Mucosa of descending colon (tissue), 3 donors: ENCODE results near the gene PARD3B. TPM values are rescaled to one million over a fixed set of nuclear protein-coding genes. Genes with fewer than 3 reads are reported as not detected.

Source experiments
- ATAC-seq: fragments of 200-7000 bp; cut with Tn5 transposase; one replicate; pipeline ENCODE4 v1.9.1; 2020; ENCODE audit warnings: mild to moderate bottlenecking, moderate library complexity
- DNase-seq, 3 donors: peaks; one replicate each; pipeline ENCODE4 v3.0.0-alpha.2; 2020
- H3K36me3 ChIP-seq: fragments of 200-600 bp; one replicate; pipeline ENCODE4 v1.8.0; 2021; ENCODE audit warnings: low read depth, mild to moderate bottlenecking
- H3K4me1 ChIP-seq: fragments of 200-600 bp; one replicate; pipeline ENCODE4 v1.8.0; 2021; ENCODE audit warnings: low read depth, mild to moderate bottlenecking
- H3K4me3 ChIP-seq: fragments of 200-600 bp; one replicate; pipeline ENCODE4 v1.8.0; 2021; ENCODE audit warnings: mild to moderate bottlenecking
- H3K9me3 ChIP-seq: fragments of 200-600 bp; one replicate; pipeline ENCODE4 v1.8.0; 2021; ENCODE audit warnings: mild to moderate bottlenecking
- CTCF ChIP-seq: fragments of 200-600 bp; IDR thresholded peaks from one replicate; pipeline ENCODE4 v1.8.0; 2022; ENCODE audit warnings: antibody characterized with exemption, mild to moderate bottlenecking
- intact Hi-C, 2 donors: fragments of 100-400 bp; cut with DNase I in 1 of 2; cut with micrococcal nuclease in 1 of 2; formaldehyde crosslinking; loops; one replicate each; pipeline versions ENCODE4 v1.11.0 to v1.11.1; 2022; cut with DNase I, micrococcal nuclease
- total RNA-seq, 3 donors: library from RNA; stranded (reverse); fragmentation: NEBNext Ultra II Directional in 2 of 3; extraction: Animal tissue kit (Norgen Biotek cat#: 25700) in 2 of 3; gene quantifications; one replicate each; pipeline versions ENCODE4 v1.2.1 to v1.2.4, GENCODE V29; 2021 to 2023
- donor health status: DM: no; HTN: no; CAD: no; lungs with moderate emphysema.
- donor health status: DM: no; HTN: no; CAD: no.
- donor health status: DM: no; HTN: yes; CAD: no.

Gene PARD3B
- total RNA-seq, 3 donors from 2014 or later, result 21.1 to 56.8 (median 44.0) TPM

- Histone ChIP-seq H3K4me3 (no peak overlapping the region), H3K4me1 (no peaks in the 10 kb centered on the region), H3K9me3 (no peaks in the 10 kb centered on the region), H3K36me3 (no peaks in the 10 kb centered on the region)
- ATAC-seq (no peak), DNase-seq (no peak)
- intact Hi-C loops, result no loop called here
- TF ChIP-seq CTCF, result no peak
Observed at GRCh38 chr2:205427112-205427511, 881.8 kb downstream of the PARD3B start.

- Histone ChIP-seq H3K36me3 (no peaks in the 10 kb centered on the region), H3K4me3 (no peak overlapping the region), H3K4me1 (no peaks in the 10 kb centered on the region), H3K9me3 (no peaks in the 10 kb centered on the region)
- ATAC-seq (no peak), DNase-seq (no peak)
- TF ChIP-seq CTCF, result no peak
- intact Hi-C loops, result no loop called here
Observed at GRCh38 chr2:205428811-205429210, 883.5 kb downstream of the PARD3B start.

- no peaks in the 10 kb centered on the region for H3K36me3 ChIP-seq
- H3K4me1 ChIP-seq, result no peaks in the 10 kb centered on the region
- ATAC-seq (no peak), DNase-seq (no peak)
- no peaks in the 10 kb centered on the region for H3K9me3 ChIP-seq
- intact Hi-C loops, result no loop called here
- no peak for TF ChIP-seq CTCF
- no peak overlapping the region for H3K4me3 ChIP-seq
Observed at GRCh38 chr2:205435970-205436369, 890.7 kb downstream of the PARD3B start.

GRCh38 chr2:205438241-205438640 lies 893.0 kb downstream of the PARD3B start:
- Histone ChIP-seq H3K4me3 (no peak overlapping the region), H3K4me1 (no peaks in the 10 kb centered on the region), H3K36me3 (no peaks in the 10 kb centered on the region), H3K9me3 (no peaks in the 10 kb centered on the region)
- DNase-seq, result no peak
- intact Hi-C loops, result no loop called here
- no peak for TF ChIP-seq CTCF
- ATAC-seq, result no peak

GRCh38 chr2:205439621-205440020 lies 894.3 kb downstream of the PARD3B start:
- TF ChIP-seq CTCF, result no peak
- H3K4me3 ChIP-seq, result no peak overlapping the region
- no peaks in the 10 kb centered on the region for H3K9me3 ChIP-seq
- DNase-seq (no peak), ATAC-seq (no peak)
- intact Hi-C loops, result no loop called here
- no peaks in the 10 kb centered on the region for H3K4me1 ChIP-seq
- H3K36me3 ChIP-seq, result no peaks in the 10 kb centered on the region

- Histone ChIP-seq H3K4me1 (no peaks in the 10 kb centered on the region), H3K9me3 (no peaks in the 10 kb centered on the region), H3K4me3 (no peak overlapping the region), H3K36me3 (no peaks in the 10 kb centered on the region)
- intact Hi-C loops, result no loop called here
- ATAC-seq (no peak), DNase-seq (no peak)
- TF ChIP-seq CTCF, result no peak
Observed at GRCh38 chr2:205441524-205441923, 896.2 kb downstream of the PARD3B start.
